OCI-LY7 (cell line): Measurements from ENCODE around the gene CORO6.

Source experiments
- CTCF ChIP-seq: fragments of 200-600 bp; sonication (generic); conservative IDR thresholded peaks from 2 replicates; pipeline ENCODE4 v1.5.1; 2014; ENCODE audit warnings: mild to moderate bottlenecking, antibody characterized with exemption, low read length, moderate library complexity, mixed read lengths
- EZH2phosphoT487 ChIP-seq: fragments of 200-600 bp; sonication (generic); IDR thresholded peaks from 2 replicates; pipeline ENCODE4 v1.6.1; 2018; ENCODE audit warnings: low read depth, borderline replicate concordance, mild to moderate bottlenecking, mixed run types, antibody characterized with exemption, low read length, moderate library complexity, mixed read lengths

GRCh38 chr17:29589524-29590410 lies 32.9 kb downstream of the CORO6 start, which contains the start of gene GIT1:
- TF ChIP-seq CTCF: 0 out of 2 replicates have a peak, but pooled peaks have one; percentile 4
- TF ChIP-seq EZH2phosphoT487: no peak
